Stimulated activated CD8-positive, alpha-beta memory T cell treated with anti-CD3 and anti-CD28 coated beads, Interleukin-12 subunit alpha, Interleukin-12 subunit beta, amount 100 ng/mL, for 24 hours (primary cell): ENCODE measurements around the gene ACVR1.
"Not testable (repeated sequence)": the region's sequence is repeated elsewhere in the genome, so short reads cannot be mapped to it uniquely, and the experiment has no call there.

Source experiments
- DNase-seq: peaks from one replicate; pipeline ENCODE4 v3.0.0-alpha.2; 2020; ENCODE audit errors: extremely low read depth

The ACVR1 gene

DNA sequence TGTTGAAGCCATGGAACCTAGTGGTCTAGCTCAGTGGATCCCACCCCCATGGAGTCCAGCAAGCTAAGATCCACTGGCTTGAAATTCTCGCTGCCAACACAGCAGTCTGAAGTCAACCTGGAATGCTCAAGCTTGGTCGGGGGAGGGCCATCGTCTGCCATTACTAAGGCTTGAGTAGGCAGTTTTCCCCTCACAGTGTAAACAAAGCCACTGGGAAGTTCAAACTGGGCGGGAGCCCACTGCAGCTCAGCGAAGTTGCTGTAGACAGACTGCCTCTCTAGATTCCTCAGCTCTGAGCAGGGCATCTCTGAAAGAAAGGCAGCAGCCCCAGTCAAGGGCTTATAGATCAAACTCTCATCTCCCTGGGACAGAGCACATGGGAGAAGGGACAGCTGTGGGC lies 171.5 kb downstream of the ACVR1 start:
- DNase-seq: not testable (repeated sequence)

DNA sequence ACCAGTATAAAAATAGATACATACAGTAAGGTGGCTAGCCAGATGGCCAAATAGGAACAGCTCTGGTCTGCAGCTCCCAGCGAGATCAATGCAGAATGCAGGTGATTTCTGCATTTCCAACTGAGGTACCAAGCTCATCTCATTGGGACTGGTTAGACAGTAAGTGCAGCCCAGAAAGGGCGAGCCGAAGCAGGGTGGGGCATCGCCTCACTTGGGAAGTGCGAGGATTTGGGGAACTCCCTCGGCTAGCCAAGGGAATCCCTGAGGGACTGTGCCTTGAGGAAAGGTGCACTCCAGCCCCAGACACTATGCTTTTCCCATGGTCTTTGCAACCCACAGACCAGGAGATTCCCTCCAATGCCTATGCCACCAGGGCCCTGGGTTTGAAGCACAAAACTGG lies 172.0 kb downstream of the ACVR1 start:
- DNase-seq: not testable (repeated sequence)

DNA sequence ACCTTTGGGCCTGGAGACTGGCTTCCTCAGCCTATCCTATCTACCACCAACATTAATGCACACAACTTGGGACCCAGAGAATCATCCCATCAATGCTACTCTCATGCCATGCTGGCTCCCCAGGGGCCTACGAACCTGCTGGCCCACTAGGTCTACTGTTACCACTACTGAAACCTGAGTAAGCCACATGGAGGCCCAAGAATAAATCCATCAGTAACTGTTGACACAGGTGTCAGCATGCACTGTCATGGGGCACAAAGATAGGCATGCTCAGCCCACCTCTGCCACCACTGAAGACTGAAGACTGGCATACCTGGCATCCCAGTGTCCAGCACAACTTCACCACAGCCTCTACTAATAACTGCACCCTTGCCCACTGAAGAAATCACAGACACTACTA lies 176.3 kb downstream of the ACVR1 start:
- DNase-seq: no peak

DNA sequence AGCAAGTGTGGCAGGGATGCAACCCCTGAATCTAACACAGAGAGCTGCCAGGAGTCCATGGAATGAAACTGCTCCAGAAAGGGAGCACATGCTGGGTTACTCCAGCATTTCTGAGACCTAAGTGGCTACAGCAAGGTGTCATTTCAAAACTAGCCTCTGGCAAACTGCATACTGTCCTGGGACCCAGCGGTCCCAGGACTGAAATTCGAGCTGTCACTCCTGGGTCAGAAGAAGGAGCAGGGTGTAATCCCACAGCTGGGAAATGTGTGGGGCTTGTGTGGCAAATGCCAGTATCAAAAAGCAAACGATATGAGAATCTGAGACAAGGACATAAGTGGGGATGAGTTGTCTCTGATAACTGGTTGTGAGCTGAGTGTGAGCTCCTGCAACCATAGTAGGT lies 177.1 kb downstream of the ACVR1 start:
- no peak for DNase-seq

DNA sequence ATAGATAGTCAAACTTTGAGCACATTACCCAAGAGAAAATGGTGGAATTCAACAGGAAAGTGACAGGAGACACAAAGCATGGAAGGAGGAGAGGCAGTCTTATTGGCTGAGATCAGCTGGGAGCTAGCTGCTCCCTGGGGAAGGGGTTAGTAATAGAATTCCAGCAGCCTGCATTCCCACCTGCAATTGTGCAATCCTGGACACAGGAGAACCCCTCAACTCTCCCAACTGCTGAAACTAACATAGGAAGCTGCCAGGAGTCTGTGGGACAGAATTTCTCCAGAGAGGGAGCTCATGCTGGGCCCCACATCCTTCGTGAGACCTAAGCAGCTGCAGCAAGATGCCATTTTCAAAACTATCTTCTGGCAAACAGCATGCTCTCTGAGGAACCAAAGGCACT lies 177.7 kb downstream of the ACVR1 start:
- no peak for DNase-seq

DNA sequence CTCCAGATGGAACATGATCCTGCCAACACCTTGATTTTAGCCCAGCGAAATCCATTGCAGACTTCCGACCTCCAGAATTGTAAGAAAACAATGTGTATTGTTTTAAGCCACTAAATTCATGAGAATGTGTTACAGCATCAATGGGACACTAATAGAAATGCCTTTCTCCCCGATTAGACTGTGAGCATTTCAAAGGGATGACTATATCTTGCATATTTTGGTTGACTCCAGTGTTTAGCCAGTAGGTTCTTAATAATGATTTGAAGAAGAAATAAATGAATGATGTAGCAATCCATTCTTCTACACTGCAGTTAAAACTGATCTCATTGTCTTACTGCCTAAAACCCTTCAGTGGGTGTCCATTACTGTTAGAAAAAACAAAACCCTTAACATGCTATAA lies 180.1 kb downstream of the ACVR1 start:
- no peak for DNase-seq

DNA sequence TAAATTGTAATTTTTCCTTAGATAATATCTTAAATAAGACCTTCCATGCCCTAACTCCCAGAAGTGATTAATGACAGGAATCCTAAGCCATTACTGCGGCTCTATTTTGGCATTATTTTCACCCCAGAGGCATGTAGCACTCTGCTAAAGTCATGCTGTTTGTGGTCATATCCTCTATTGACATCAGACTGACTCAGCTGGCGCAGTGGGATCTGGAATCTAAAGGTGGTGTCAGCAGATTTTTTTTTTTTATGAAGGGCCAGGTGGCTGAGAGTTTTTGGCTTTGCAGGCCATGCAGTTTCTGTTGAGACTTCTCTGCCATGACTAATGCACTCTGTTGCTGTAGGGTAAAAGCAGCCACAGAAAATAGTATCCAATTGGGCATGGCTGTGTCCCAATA lies 183.4 kb downstream of the ACVR1 start:
- DNase-seq: no peak

DNA sequence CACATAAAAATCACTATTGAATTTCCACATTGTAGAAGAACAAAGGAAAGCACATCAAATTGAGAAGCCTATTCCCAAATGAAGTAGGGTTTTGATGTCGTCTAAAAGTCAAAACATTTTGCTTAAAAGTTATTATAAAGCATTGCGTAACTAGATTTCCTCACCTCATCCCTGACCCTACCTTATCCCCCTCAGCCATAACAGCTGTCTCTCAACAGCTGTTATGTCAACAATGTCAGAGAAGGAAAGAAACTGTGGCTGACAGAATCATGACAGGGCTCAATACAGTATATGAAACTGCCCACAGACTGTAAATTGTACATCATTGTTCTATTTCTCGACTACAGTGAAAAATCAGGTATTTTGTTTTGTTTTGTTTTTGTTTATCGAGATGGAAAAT lies 184.4 kb downstream of the ACVR1 start:
- no peak for DNase-seq

DNA sequence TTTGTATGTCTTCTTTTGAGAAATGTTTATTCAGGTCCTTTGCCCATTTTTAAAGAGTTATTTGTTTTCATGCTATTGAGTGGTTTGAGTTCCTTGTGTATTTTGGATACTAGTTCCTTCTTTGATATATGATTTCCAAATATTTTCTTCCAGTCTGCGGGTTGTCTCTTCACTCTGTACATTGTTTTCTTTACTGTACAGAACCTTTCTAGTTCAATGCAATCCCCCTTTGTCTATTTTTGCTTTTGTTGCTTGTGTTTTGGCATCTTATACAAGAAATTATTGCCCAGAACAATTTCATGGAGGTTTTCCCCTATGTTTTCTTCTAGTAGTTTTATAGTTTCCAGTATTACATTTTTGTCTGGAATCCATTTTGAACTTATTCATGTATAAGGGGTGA lies 185.0 kb downstream of the ACVR1 start:
- DNase-seq: no peak
